ENCODE data around the gene NUP188.
"Not testable (repeated sequence)": the region's sequence is repeated elsewhere in the genome, so short reads cannot be mapped to it uniquely, and the experiment has no call there.

Gene NUP188

DNA sequence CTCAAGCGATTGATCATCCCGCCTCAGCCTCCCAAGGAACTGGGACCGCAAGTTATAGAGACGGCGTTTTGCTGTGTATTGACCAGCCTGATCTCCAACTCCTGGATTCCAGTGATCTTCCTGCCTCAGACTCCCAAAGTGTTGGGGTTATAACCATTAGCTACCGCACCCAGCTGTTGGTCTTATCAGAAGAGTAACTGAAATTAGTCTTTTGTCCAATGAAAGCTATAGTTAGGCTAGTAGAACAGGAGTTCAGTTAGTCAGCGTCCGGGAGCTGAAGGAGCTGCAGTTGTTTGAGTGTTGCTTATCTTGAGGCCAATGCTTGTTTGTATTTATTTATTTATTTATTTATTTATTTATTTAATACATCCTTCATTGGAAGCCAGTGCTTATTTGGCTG lies 85.7 kb downstream of the NUP188 start:
- no peak for DNase-seq

DNA sequence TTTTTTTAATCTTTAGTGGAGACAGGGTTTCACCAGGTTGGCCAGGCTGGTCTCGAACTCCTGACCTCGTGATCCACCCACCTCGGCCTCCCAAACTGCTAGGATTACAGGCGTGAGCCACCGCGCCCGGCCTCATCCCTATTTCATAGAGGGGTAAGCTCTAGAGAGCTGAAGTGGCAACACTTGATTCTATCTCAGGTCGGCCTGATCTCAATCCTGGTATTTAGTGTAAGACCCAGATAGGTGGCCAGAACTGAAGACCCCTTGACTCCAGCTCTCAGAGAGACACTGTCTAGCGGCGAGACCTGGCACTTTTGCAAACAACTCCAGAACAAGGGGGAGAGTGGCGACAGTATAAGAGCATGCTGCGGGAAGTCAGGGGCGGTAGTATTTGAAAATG lies 88.3 kb downstream of the NUP188 start:
- DNase-seq: not testable (repeated sequence)

DNA sequence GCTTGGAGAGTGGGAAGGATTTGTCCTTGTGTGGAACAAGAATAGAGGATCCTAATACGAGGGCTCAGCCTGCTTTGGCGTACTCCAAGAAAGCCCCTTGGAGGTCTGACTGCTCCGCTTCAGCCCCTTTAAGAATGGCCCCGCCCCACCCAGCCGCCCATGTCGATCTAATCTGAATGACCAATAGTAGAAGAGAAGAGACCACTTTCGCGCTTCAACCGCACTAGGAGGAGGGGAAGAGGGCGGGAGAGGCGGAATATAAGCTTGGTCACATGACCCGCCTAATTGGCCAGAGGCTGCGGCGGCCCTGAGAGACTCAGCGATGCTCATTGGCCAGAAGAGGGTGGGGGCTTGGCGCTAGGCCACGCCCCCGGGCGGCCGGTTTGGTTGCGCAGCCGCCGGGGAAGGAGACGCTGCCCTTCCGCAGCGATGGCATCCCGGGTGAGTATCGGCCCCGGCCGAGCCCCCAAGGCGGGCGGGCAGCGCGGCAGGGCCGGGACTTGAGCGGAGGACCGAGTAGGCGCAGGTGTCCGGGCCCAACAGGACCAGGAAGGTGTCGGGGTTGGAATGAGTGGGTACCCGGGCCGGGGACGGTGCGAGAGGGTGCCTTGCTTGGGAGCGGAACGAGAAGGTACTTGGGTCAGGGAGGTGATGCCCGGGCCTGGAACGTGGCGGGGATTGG lies 88.9 kb downstream of the NUP188 start, which contains the start of gene MIGA2:
TSS of gene MIGA2 (plus strand) at position 386 of the 682 bp plus-strand sequence. CDS start 3,969 bp downstream, outside the sequence.
- peak; percentile 99 for DNase-seq

GRCh38 chr9:129036923-129037766 lies 89.6 kb downstream of the NUP188 start:
- DNase-seq: no peak

DNA sequence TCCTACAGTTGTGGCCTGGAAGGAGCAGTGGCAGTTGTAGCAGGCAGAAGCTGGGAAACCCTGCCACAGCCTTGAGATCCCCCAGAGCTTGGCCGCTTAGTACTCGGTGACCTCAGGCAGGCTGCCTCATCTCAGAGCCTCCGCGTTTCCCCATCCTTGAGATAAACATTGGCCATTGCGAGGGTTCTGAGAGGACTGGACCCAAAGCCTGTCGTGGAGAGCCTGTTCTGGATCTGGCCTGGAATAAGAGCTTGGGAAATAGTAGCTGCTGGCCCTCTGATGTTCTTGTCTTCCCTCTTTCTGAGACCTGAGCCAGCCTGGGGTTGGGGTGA lies 90.2 kb downstream of the NUP188 start:
- no peak for DNase-seq

GRCh38 chr9:129038109-129038852 lies 90.8 kb downstream of the NUP188 start:
- no peak for DNase-seq

GRCh38 chr9:129040113-129040643 lies 92.7 kb downstream of the NUP188 start:
- no peak for DNase-seq

- DNase-seq: no peak
Observed at GRCh38 chr9:129042016-129042415, 94.5 kb downstream of the NUP188 start.

- DNase-seq: no peak
Observed at GRCh38 chr9:129052592-129052991, 105.1 kb downstream of the NUP188 start.

DNA sequence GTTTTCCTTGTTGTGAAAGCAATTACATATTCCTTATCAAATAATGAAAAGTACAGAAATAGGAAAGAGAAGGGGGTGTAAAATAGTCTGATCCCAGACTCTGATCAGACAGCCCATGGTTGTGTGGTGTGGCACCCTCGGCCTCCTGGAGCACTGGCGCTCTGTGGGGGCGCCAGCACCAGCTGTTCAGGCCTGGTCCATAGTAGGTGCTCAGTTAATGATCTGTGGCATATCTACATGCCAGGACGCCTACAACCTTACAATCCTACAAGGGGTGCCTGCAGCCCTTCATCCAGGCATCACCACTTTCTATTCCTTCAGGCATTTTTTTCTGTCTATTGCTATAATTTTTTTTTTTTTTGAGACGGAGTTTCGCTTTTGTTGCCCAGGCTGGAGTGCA lies 105.5 kb downstream of the NUP188 start:
- no peak for DNase-seq

- no peak for DNase-seq
Observed at GRCh38 chr9:129054163-129054851, 106.8 kb downstream of the NUP188 start.
